B cell (primary cell): ENCODE data around the gene ISG20L2. TPM values are rescaled to one million over a fixed set of nuclear protein-coding genes. Genes with fewer than 3 reads are reported as not detected.
A peak's percentile ranks its signal among the peaks of the same experiment; 100 is the strongest.

ENCODE experiments used
- ATAC-seq: fragments of 200-7000 bp; cut with Tn5 transposase; one replicate; pipeline ENCODE4 v1.10.0; 2021; ENCODE audit warnings: low read depth, mild to moderate bottlenecking, moderate number of reproducible peaks, moderate library complexity
- CTCF ChIA-PET: fragments of 350-600 bp; sonication (Branson Sonifier 250); formaldehyde crosslinking; loops from one replicate; lab custom pipeline; 2021; ENCODE audit warnings: antibody characterized with exemption, inconsistent platforms; lab: Charles Lee
- POLR2A ChIA-PET: fragments of 350-600 bp; sonication (Branson Sonifier 250); formaldehyde crosslinking; loops from one replicate; lab custom pipeline; 2021; ENCODE audit warnings: antibody characterized with exemption; lab: Charles Lee
- DNase-seq: peaks from one replicate; pipeline ENCODE4 v3.0.0; 2013
- H2AFZ ChIP-seq: 2 replicates; pipeline ENCODE4 v1.6.1; 2012; ENCODE audit warnings: mild to moderate bottlenecking, low read depth, low read length; ENCODE audit not compliant: insufficient read depth, poor library complexity, severe bottlenecking
- H3K27ac ChIP-seq, 2 donors: 1 replicate in 1 of 2; 2 replicates in 1 of 2; pipeline ENCODE4 v1.5.1; 2012 to 2013; ENCODE audit warnings: low read length in 2 of 2, mild to moderate bottlenecking in 2 of 2, moderate library complexity in 1 of 2
- H3K27me3 ChIP-seq, 4 experiments: fragments of 200-600 bp in 1 of 4; sonication (generic) in 1 of 4; replicated peaks in 1 of 4; 1 replicate in 2 of 4; 2 replicates in 2 of 4; pipeline versions ENCODE4 v1.6.1 to v1.7.0; 2013 to 2016; ENCODE audit warnings: low read length in 3 of 4, mild to moderate bottlenecking in 2 of 4, mixed read lengths in 1 of 4, moderate library complexity in 1 of 4; ENCODE audit not compliant: insufficient read depth in 4 of 4, control insufficient read depth in 3 of 4; ENCODE audit errors: control extremely low read depth in 1 of 4
- H3K36me3 ChIP-seq, 2 experiments: replicated peaks in 1 of 2; 1 replicate in 1 of 2; 2 replicates in 1 of 2; pipeline versions ENCODE4 v1.6.1 to v1.7.1; 2013; ENCODE audit warnings: low read length in 1 of 2; ENCODE audit not compliant: insufficient read depth in 2 of 2, control insufficient read depth in 1 of 2; ENCODE audit errors: control extremely low read depth in 1 of 2, extremely low read depth in 1 of 2
- H3K4me1 ChIP-seq, 2 donors: fragments of 200-600 bp in 1 of 2; sonication (generic) in 1 of 2; 1 replicate in 1 of 2; 2 replicates in 1 of 2; pipeline versions ENCODE4 v1.5.1 to v1.6.1; 2013 to 2017; ENCODE audit warnings: low read length in 2 of 2; ENCODE audit not compliant: control insufficient read depth in 2 of 2, insufficient read depth in 2 of 2
- H3K4me2 ChIP-seq: replicated peaks from 2 replicates; pipeline ENCODE3; 2012; ENCODE audit warnings: mild to moderate bottlenecking, low read depth, low read length; ENCODE audit not compliant: poor library complexity, severe bottlenecking
- H3K4me3 ChIP-seq, 5 experiments: fragments of 200-600 bp in 1 of 5; sonication (generic) in 1 of 5; 1 replicate in 3 of 5; 2 replicates in 2 of 5; pipeline versions ENCODE4 v1.5.1 to v1.7.0; 2011 to 2016; ENCODE audit warnings: low read length in 4 of 5, mild to moderate bottlenecking in 4 of 5, low read depth in 2 of 5, control low read depth in 1 of 5, moderate library complexity in 1 of 5; ENCODE audit not compliant: insufficient read depth in 1 of 5; ENCODE audit errors: control extremely low read depth in 1 of 5, extremely low read depth in 1 of 5
- H3K79me2 ChIP-seq: fragments of 200-600 bp; sonication (generic); one replicate; pipeline ENCODE4 v1.6.0; 2016; ENCODE audit warnings: low read length; ENCODE audit not compliant: control insufficient read depth, insufficient read depth
- H3K9ac ChIP-seq: fragments of 200-600 bp; sonication (generic); 2 replicates; pipeline ENCODE4 v1.6.1; 2017; ENCODE audit warnings: mild to moderate bottlenecking, low read length, moderate library complexity
- H3K9me3 ChIP-seq, 3 donors: one replicate each; pipeline versions ENCODE4 v1.6.1 to v1.7.1; 2013; ENCODE audit warnings: low read length in 2 of 3; ENCODE audit not compliant: control insufficient read depth in 2 of 3, insufficient read depth in 1 of 3; ENCODE audit errors: control extremely low read depth in 1 of 3
- H4K20me1 ChIP-seq: 2 replicates; pipeline ENCODE4 v1.6.0; 2012; ENCODE audit warnings: mild to moderate bottlenecking, low read length; ENCODE audit not compliant: insufficient read depth, control insufficient read depth, poor library complexity, severe bottlenecking
- H3K27ac Mint-ChIP-seq: one replicate; pipeline ENCODE4 v1.8.0; 2021; ENCODE audit warnings: mixed read lengths
- H3K27me3 Mint-ChIP-seq: one replicate; pipeline ENCODE4 v1.8.0; 2021; ENCODE audit warnings: mixed read lengths
- H3K4me1 Mint-ChIP-seq: one replicate; pipeline ENCODE4 v1.8.0; 2021; ENCODE audit warnings: mixed read lengths
- H3K4me3 Mint-ChIP-seq: one replicate; pipeline ENCODE4 v1.8.0; 2021; ENCODE audit warnings: mixed read lengths
- H3K9me3 Mint-ChIP-seq: one replicate; pipeline ENCODE4 v1.8.0; 2022; ENCODE audit warnings: mixed read lengths; ENCODE audit not compliant: insufficient read depth
- EZH2 ChIP-seq: IDR thresholded peaks from 2 replicates; pipeline ENCODE4 v1.6.1; 2012; ENCODE audit warnings: borderline replicate concordance, low read depth, mild to moderate bottlenecking, moderate library complexity, low read length; ENCODE audit not compliant: insufficient read depth, poor library complexity, severe bottlenecking
- WGBS: methylation state at CpG from one replicate; pipeline ENCODE4 v1.1.5; 2013; ENCODE audit warnings: missing lambda C conversion rate; ENCODE audit not compliant: insufficient coverage; 5-methylcytosine and 5-hydroxymethylcytosine counted together
- intact Hi-C: fragments of 100-400 bp; cut with micrococcal nuclease; formaldehyde crosslinking; loops from one replicate; pipeline ENCODE4 v1.10.0; 2022
- polyA plus RNA-seq: library from polyadenylated mRNA; depleted of rRNA; stranded (reverse); fragments of >200 nt; gene quantifications from 2 replicates; pipeline ENCODE4 v1.2.3, GENCODE V29; 2012
- total RNA-seq, 2 donors: library from RNA; stranded (reverse); fragments of 120-200 nt in 1 of 2; gene quantifications; 1 replicate in 1 of 2; 2 replicates in 1 of 2; pipeline versions ENCODE4 v1.2.3 to v1.2.4, GENCODE V29; 2013 to 2022
- TF ChIP-seq, protein P1 (sequence below): fragments of 200-600 bp; IDR thresholded peaks from one replicate; pipeline ENCODE4 v1.8.0; 2022; ENCODE audit warnings: antibody characterized with exemption, mild to moderate bottlenecking

Gene ISG20L2
- total and polyA plus RNA-seq, 2 donors (not counting 1 experiment from before 2014, with no cell fraction given), result 30.1 to 51.7 TPM

DNA sequence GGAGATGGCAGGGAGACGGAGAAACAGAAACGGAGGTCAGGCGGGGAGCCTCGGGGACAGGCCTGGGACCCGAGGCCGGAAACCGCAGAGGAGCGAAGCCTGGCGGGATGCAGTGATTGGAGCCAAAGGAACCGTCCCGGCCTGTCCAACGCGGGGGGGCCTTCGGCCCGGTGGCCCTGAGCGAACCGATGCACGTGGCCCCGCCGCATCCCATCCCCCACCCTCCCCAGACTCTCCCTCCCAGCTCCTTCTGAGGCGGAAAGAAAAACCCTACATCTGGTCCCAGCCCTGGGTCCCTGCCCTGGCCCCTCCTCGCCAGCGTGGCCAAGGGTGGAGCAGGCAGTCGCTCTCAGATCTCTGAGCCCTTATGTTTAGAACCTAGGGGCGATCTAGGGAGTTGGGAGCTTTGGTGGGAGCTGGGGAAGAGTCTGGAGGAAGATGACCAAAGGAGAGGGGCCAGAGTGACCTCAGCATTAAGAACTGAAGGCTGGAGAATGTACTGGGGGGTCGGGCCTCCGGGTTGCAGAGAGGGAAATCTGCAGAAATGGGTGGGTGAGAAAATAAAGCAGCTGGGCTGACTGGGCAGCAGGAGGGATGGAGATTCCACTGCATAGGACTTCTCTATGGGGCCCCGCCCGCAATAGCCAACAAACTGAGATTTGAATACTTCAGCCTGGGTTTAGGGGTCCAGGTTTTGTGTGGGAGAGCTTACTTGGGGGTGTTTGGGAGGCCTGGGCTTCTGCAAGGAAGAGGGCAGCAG lies 21.7 kb downstream of the ISG20L2 start:
- no peaks in the 10 kb centered on the region for H3K9me3 Mint-ChIP-seq

More for the DNA sequence above, 21.7 kb downstream of the ISG20L2 start:
- H3K36me3 ChIP-seq, result no peaks in the 10 kb centered on the region
- Mint-ChIP-seq H3K4me1 (peaks cover 32% of the 10 kb centered on the region), H3K27me3 (peaks cover 16% of the 10 kb centered on the region), H3K27ac (no peak overlapping the region), H3K4me3 (peak overlapping the region; percentile 89)
- peak overlapping the region; percentile 71 for H2AFZ ChIP-seq
- H4K20me1 ChIP-seq, result peaks cover 7% of the 10 kb centered on the region
- TF ChIP-seq, protein P1, sequence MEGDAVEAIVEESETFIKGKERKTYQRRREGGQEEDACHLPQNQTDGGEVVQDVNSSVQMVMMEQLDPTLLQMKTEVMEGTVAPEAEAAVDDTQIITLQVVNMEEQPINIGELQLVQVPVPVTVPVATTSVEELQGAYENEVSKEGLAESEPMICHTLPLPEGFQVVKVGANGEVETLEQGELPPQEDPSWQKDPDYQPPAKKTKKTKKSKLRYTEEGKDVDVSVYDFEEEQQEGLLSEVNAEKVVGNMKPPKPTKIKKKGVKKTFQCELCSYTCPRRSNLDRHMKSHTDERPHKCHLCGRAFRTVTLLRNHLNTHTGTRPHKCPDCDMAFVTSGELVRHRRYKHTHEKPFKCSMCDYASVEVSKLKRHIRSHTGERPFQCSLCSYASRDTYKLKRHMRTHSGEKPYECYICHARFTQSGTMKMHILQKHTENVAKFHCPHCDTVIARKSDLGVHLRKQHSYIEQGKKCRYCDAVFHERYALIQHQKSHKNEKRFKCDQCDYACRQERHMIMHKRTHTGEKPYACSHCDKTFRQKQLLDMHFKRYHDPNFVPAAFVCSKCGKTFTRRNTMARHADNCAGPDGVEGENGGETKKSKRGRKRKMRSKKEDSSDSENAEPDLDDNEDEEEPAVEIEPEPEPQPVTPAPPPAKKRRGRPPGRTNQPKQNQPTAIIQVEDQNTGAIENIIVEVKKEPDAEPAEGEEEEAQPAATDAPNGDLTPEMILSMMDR, result no peak
- TF ChIP-seq EZH2, result no peak
- H3K79me2 ChIP-seq, result no peaks in the 10 kb centered on the region
- POLR2A ChIA-PET, result interaction anchor here (0.5 to 2.1 kb wide), 3 partner anchors 8 to 21 kb away, joined by 3 to 7 read pairs (median 5); partner anchors contain the start of genes ISG20L2 and METTL25B
- peaks cover 28% of the 10 kb centered on the region in 2 donors for H3K4me1 ChIP-seq
- H3K27ac ChIP-seq, result no peak overlapping the region
- peak overlapping the region in 4 of 5 experiments; percentile 54 to 70 (median 58) for H3K4me3 ChIP-seq
- DNase-seq (no peak), ATAC-seq (no peak)
- peaks cover 3 to 43% (median 26%) of the 10 kb centered on the region in 4 experiments for H3K27me3 ChIP-seq
- H3K9ac ChIP-seq, result peak overlapping the region; percentile 74
- WGBS, result 7% methylated on average over 29 of the region's 29 CpGs
- CTCF ChIA-PET, result interaction anchor here (1.0 to 7.6 kb wide), 17 partner anchors 9 to 183 kb away, joined by 3 to 80 read pairs (median 5); partner anchors contain the start of genes ISG20L2, METTL25B, MRPL24 and NES
- intact Hi-C loops, result loop anchor here (1.0 to 5.0 kb wide), 2 partner anchors 18 to 155 kb away; partner anchors contain the start of gene NTRK1
- H3K9me3 ChIP-seq, result peaks cover 0 to 3% (median 0%) of the 10 kb centered on the region in 3 donors
- peak overlapping the region; percentile 99 for H3K4me2 ChIP-seq
